ENCODE results near the gene BBC3. TPM values are rescaled to one million over a fixed set of nuclear protein-coding genes. Genes with fewer than 3 reads are reported as not detected.
A peak's percentile ranks its signal among the peaks of the same experiment; 100 is the strongest.
"Not testable (repeated sequence)": the region's sequence is repeated elsewhere in the genome, so short reads cannot be mapped to it uniquely, and the experiment has no call there.

Gene BBC3
- 10 to 100 TPM; 19.5 to 21.7 TPM for total RNA-seq

GRCh38 chr19:47230921-47231214 lies at the start of gene BBC3:
TSS of gene BBC3 (minus strand) at chr19:47231199. CDS start at chr19:47228431, 2,768 bp downstream.
- Histone ChIP-seq H3K27ac (peak within 1 kb of the TSS; percentile 88), H3K4me3 (peak within 1 kb of the TSS; percentile 95), H3K36me3 (no peaks in the 10 kb centered on the region), H3K27me3 (no peaks in the 10 kb centered on the region), H3K9ac (ENCODE audit: low read depth in 2 of 2, low read length in 2 of 2) (peak within 1 kb of the TSS; percentile 86 to 100), H3K4me1 (peaks cover 10% of the 10 kb centered on the region), H3K9me3 (no peaks in the 10 kb centered on the region)
- intact Hi-C loops (cut with DNase I), result no loop called here
- no peak for TF ChIP-seq CTCF (IDR thresholded peaks at IDR 0.05)
- no peak for DNase-seq

- no peak overlapping the region for H3K27ac ChIP-seq
- peaks cover 3% of the 10 kb centered on the region for H3K4me1 ChIP-seq
Observed at GRCh38 chr19:47280183-47280797, 49.3 kb upstream of the BBC3 start.

GRCh38 chr19:47276513-47276912 lies 45.5 kb upstream of the BBC3 start:
- H3K9ac ChIP-seq (ENCODE audit: low read depth in 2 of 2, low read length in 2 of 2); DNase-seq; H3K36me3 ChIP-seq; H3K4me3 ChIP-seq; H3K4me1 ChIP-seq; intact Hi-C loops (cut with DNase I); H3K27me3 ChIP-seq; H3K9me3 ChIP-seq: not testable (repeated sequence)
- H3K27ac ChIP-seq, result peak overlapping the region; percentile 32

More at GRCh38 chr19:47280183-47280797, 49.3 kb upstream of the BBC3 start:
- no peaks in the 10 kb centered on the region for H3K27me3 ChIP-seq
- peak; percentile 23 for TF ChIP-seq CTCF (IDR thresholded peaks at IDR 0.05)
- H3K36me3 ChIP-seq, result no peaks in the 10 kb centered on the region
- no peak overlapping the region for H3K4me3 ChIP-seq
- no peak overlapping the region for H3K9ac ChIP-seq (ENCODE audit: low read depth in 2 of 2, low read length in 2 of 2)
- DNase-seq, result no peak
- intact Hi-C loops (cut with DNase I), result no loop called here
- H3K9me3 ChIP-seq, result no peaks in the 10 kb centered on the region

GRCh38 chr19:47275791-47276461 lies 44.9 kb upstream of the BBC3 start:
- intact Hi-C loops (cut with DNase I), result no loop called here
- no peak overlapping the region for H3K9ac ChIP-seq (ENCODE audit: low read depth in 2 of 2, low read length in 2 of 2)
- H3K4me3 ChIP-seq, result no peak overlapping the region
- no peaks in the 10 kb centered on the region for H3K36me3 ChIP-seq
- DNase-seq, result no peak
- no peak for TF ChIP-seq CTCF (IDR thresholded peaks at IDR 0.05)
- H3K27me3 ChIP-seq, result no peaks in the 10 kb centered on the region
- H3K4me1 ChIP-seq, result peaks cover 4% of the 10 kb centered on the region
- H3K27ac ChIP-seq, result peak overlapping the region; percentile 55
- H3K9me3 ChIP-seq, result no peaks in the 10 kb centered on the region

- no peaks in the 10 kb centered on the region for H3K9me3 ChIP-seq
- peak overlapping the region; percentile 55 for H3K27ac ChIP-seq
- intact Hi-C loops (cut with DNase I), result no loop called here
- H3K36me3 ChIP-seq, result no peaks in the 10 kb centered on the region
- peak overlapping the region; percentile 55 to 72 for H3K9ac ChIP-seq (ENCODE audit: low read depth in 2 of 2, low read length in 2 of 2)
- no peak for DNase-seq
- H3K4me3 ChIP-seq, result peak overlapping the region; percentile 65
- peaks cover 4% of the 10 kb centered on the region for H3K4me1 ChIP-seq
- TF ChIP-seq CTCF (IDR thresholded peaks at IDR 0.05), result no peak
- no peaks in the 10 kb centered on the region for H3K27me3 ChIP-seq
Observed at GRCh38 chr19:47274891-47275761, 44.1 kb upstream of the BBC3 start.

All from colonic mucosa (tissue), 4 donors.